Right hindlimb (tissue), 1 donor: ENCODE results near the gene APOBEC3A.
"Not testable (repeated sequence)": the region's sequence is repeated elsewhere in the genome, so short reads cannot be mapped to it uniquely, and the experiment has no call there.

ENCODE experiments used
- DNase-seq: peaks from one replicate; pipeline ENCODE4 v3.0.0-alpha.2; 2018

The APOBEC3A gene

DNA sequence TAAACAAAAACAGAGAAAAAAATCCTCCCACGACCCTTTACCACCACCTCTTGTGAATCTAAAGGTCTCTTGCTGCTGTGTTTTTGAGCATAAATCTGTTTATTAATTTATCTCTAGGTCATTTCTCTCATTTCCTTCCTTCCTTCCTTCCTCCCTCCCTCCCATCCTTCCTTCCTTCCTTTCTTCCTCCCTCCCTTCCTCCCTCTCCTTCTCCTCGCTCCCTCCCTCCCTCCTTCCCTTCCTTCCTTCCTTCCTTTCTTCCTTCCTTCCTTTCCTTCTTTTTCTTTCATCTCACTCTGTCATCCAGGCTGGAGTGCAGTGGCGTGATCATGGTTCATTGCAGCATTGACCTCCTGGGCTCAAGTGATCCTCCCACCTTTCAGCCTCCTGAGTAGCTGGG is 13.5 kb upstream of the APOBEC3A start:
- no peak for DNase-seq

DNA sequence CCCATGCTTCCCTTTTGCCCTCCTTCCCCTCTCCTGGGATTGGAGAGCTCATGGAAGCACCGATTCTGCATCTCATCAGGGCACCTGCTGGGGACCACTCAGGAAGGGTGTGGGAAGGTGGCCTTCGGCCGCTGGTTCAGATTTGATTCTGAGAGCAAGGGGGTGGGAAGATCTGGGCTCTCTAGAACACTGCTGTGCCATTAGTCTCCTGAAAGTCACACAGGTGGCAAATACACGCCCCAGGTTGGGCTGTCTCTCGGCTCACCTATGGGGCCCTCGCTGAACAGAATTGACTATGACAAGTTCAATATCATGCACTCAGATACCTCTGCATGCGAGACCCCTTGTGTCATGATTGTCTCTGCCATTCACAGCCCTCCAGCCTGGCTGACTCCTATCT is 12.8 kb upstream of the APOBEC3A start:
- no peak for DNase-seq

- DNase-seq: not testable (repeated sequence)
Measured at GRCh38 chr22:38945706-38946338, 11.6 kb upstream of the APOBEC3A start.

DNA sequence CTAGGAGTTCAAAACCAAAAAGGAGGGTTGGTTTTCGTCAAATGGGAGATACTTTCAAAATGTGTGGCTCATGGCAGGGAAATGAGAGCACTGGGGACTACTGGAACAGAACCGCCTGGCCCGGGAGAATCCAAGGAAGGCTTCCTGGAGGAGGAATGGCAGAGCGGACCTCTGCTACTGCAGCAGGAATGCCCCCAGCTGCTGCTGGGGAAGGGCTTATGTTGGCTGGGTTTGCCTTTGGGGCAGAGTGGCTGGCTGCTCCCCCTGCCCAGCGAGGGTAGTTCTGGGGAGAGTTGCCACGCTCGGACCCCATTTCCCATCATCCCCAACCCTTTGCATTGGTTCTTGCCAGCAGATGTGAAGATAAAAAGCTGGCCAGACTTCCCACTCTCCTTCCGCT is 10.6 kb upstream of the APOBEC3A start:
- no peak for DNase-seq

DNA sequence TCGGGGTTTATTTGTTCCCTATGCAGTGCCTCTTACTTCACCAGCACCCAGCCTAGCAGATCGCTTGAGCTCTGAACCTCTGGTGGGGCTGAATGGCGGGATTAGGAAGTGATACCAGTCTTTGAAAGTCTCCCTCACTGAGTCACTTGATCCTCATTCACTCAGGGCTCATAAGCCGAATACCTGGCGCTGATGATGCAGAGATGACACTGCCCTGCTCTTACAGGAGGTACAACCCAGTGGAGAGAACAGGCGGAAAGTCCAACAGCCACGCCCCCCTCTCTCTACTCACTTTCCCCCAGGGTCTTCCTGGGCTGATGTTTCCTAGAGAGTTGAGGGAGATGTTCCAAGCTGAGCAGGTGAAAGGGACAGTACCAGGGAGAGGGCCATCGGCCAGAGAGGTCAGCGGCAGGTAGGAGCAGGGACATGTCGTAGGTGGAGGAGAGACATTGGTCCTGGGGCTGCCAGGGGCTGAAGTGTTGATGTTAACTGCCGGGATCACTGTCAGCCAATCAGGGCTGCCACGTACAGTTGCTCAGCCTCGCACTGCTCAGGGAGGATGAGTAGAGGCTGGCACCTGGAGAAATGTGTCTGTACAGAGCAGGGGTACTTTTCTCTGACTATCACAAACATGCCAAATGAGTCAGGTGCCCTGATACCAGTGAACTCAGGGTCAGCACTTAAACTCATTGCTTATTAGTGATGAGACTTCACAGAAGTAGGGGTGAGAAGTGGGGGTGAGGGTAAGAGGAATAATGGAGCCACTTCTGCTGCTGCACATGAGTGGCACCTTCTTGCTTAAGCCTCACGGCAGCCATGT is 9.9 kb upstream of the APOBEC3A start:
- no peak for DNase-seq

- DNase-seq: no peak
Measured at GRCh38 chr22:38948181-38948940, 9.0 kb upstream of the APOBEC3A start.

DNA sequence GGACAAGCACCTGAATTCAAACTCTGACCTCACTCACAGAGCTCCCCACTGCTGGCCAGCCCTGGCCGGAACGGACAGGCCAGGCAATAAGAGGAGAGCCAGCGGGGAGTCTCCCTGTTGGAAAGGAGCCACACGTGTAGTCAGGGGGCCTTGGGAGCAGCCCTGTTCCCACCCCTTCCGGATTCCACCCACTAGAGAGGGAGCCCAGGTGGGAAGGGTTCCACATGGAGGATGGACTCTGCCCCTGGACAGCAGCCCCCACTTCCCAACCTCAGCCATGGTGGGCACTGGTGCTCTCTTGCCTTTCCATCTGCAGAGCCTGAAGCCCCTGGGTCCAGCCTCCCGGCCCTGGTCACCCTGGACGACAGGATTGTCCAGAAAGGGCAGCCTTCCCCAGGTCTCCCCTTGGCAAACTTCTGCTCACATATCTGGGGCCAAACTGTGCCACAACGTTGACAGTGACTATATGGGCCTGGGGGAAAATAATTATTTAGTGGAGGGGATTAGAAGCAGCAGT is 7.5 kb upstream of the APOBEC3A start:
- no peak for DNase-seq

- no peak for DNase-seq
Measured at GRCh38 chr22:38950527-38951295, 6.7 kb upstream of the APOBEC3A start.

GRCh38 chr22:38951734-38952133 is 5.7 kb upstream of the APOBEC3A start:
- no peak for DNase-seq

- DNase-seq: no peak
Measured at GRCh38 chr22:38952281-38952993, 5.0 kb upstream of the APOBEC3A start.

DNA sequence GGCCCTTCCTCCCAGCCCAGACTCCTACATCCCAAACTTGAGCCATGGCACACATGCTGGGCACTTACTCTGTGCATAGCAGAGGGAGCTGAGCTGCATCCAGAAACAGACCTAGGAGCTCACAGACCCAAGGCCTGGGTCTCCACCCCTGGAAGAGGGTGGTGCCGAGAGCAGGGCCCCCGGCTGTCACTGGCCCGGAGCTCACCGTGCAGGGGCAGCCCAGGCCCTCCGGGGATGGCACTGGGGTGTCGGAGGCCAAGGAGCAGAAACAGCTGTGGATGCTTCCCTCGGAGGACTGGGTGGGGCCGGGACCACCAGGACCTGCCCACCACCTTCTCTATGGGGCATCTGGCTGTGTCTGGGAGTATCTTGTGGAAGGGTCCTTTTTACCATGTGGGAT is 4.3 kb upstream of the APOBEC3A start:
- no peak for DNase-seq

DNA sequence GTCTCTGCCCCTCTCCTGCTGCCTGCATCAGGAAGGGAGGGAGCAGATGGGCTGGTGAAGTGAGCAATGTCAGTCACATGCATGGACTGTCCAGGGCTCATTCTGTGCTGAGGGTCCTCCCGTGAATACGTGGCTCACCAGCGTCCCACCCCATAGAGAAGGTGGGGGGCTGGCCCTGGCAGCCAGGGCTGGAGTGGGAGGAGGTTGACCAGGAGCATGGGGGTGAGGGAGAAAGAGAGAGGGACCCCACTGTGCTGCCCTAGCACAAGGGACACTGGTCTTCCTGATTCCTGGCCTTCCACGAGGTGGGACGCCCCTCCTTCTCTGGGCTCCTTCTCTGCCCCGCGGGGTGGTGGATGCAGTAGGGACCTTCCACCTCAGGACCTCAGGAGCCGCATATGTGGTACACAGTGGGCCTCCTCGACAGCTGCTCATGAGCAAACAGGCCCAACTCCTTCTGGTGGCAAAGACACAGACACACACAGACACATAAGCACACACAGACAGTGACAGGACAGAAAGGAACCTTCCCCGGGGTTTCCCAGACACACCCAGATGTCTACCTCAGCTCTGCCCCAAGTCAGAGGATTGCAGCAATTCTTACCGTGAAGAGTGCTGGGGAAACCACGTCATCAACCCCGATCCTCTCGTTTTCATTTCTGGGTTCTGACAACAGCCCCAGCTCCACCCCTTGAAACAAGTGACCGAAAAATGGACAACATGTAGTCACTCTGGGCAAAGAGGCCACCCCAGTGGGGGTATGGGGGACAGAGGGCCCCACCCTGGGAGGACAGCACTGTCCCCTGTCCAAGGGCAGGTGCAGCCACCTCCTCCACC is 3.6 kb upstream of the APOBEC3A start:
- no peak for DNase-seq

DNA sequence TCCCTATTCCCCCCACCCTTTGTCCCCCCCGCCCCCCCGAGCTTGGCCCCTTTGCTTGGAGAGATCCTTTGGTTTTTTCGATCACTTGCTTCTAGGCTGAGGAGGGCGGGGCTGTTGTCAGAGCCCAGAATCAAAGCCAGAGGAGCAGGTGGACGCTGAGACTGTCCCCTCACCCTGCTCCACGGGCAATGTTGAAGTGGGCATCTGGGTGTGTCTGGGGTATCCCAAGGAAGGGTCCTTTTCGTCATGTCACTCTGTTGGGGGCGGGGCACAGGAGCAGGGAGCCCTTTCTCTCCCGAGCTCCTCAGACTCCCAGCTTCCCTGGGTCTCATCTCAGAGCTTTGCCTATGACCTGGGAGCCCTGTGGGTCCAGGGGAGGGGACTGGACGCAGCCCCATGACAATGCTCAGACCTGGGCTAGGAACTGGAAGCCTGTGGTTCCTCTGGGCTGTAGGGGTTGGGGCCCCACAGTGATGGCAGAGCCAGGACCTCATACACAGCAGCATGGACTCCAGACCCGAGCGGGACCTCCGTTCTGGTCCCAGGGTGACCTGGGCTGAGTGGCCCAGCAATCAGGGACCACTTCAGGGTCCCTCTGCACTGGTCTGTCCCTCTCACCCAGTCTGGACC is 2.9 kb upstream of the APOBEC3A start:
- DNase-seq: no peak

DNA sequence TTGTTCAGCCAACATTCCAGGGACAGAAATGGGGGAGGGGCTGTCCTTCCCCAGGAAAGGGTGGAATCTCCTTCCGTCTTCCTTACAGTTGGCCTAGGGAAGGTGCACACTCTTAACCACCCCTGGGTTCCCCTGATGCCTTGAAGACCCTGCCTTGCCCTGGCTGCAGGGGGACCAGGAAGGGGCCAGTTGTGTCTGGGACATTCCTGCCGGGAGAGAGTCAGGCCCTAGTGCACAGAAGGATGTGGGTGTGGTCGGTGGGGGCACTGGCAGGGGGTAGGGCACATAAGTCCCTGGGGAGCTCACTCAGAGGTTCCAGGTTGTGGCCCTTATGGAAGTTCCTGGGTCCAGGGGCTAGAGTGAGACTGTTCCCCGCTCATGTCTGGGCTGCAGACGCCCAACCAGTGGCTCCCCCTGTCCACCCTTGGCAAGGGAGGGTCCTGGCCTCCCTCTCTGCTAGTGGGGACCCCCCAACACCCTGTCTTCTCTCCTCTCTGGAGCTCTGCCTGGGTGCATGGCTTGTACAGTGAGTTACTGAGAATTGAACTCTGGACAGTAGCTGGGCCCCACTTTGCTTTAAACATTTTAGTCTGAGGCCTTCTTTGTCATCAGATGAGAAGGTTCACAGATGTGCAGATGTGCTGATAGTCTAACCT is 2.0 kb upstream of the APOBEC3A start:
- no peak for DNase-seq

GRCh38 chr22:38955926-38956325 is 1.5 kb upstream of the APOBEC3A start:
- no peak for DNase-seq

- DNase-seq: no peak
Measured at GRCh38 chr22:38956551-38956950, 858 bp upstream of the APOBEC3A start.

- no peak for DNase-seq
Measured at GRCh38 chr22:38957808-38958650, 620 bp downstream of the APOBEC3A start.

- not testable (repeated sequence) for DNase-seq
Measured at GRCh38 chr22:38958651-38958943, 1.2 kb downstream of the APOBEC3A start.

- no peak for DNase-seq
Measured at GRCh38 chr22:38959590-38959989, 2.2 kb downstream of the APOBEC3A start.
